Ureter (tissue), 1 donor: Measurements from ENCODE around the gene ARFRP1. TPM values are rescaled to one million over a fixed set of nuclear protein-coding genes. Genes with fewer than 3 reads are reported as not detected.

Experiments used
- DNase-seq: peaks from one replicate; pipeline ENCODE4 v3.0.0-alpha.2; 2020; ENCODE audit warnings: low spot score
- total RNA-seq: library from RNA; stranded (reverse); gene quantifications from one replicate; pipeline ENCODE4 v1.2.4, GENCODE V29; 2023
- donor health status: DM: yes; HTN: yes; CAD: no.

ARFRP1 gene
- total RNA-seq, 1 donor from 2014 or later: 69.8 TPM

GRCh38 chr20:63743210-63743970 is 35.6 kb upstream of the ARFRP1 start:
- DNase-seq: no peak

- no peak for DNase-seq
Measured at GRCh38 chr20:63742381-63743024, 34.7 kb upstream of the ARFRP1 start.

- DNase-seq: no peak
Measured at GRCh38 chr20:63741676-63742380, 34.1 kb upstream of the ARFRP1 start.

- DNase-seq: no peak
Measured at GRCh38 chr20:63741354-63741675, 33.5 kb upstream of the ARFRP1 start.

- DNase-seq: peak; percentile 97
Measured at GRCh38 chr20:63740627-63741353, 33.0 kb upstream of the ARFRP1 start.

GRCh38 chr20:63740070-63740626 is 32.4 kb upstream of the ARFRP1 start:
- DNase-seq: no peak

- DNase-seq: no peak
Measured at GRCh38 chr20:63739130-63740069, 31.6 kb upstream of the ARFRP1 start, which contains the start of gene SLC2A4RG. Gene SLC2A4RG, plus strand, starts transcription at chr20:63739776. Its CDS starts 137 bp downstream, at chr20:63739913.

- no peak for DNase-seq
Measured at GRCh38 chr20:63738687-63739129, 30.9 kb upstream of the ARFRP1 start.

- DNase-seq: no peak
Measured at GRCh38 chr20:63737945-63738686, 30.3 kb upstream of the ARFRP1 start.

GRCh38 chr20:63737695-63737944 is 29.8 kb upstream of the ARFRP1 start:
- no peak for DNase-seq

GRCh38 chr20:63736893-63737694 is 29.3 kb upstream of the ARFRP1 start:
- no peak for DNase-seq

- DNase-seq: no peak
Measured at GRCh38 chr20:63735859-63736718, 28.3 kb upstream of the ARFRP1 start, which contains the start of gene LIME1. Gene LIME1, plus strand, starts transcription at chr20:63736664. Its CDS starts 886 bp downstream, at chr20:63737550.

- no peak for DNase-seq
Measured at GRCh38 chr20:63734946-63735858, 27.4 kb upstream of the ARFRP1 start.

- no peak for DNase-seq
Measured at GRCh38 chr20:63734111-63734945, 26.6 kb upstream of the ARFRP1 start.

GRCh38 chr20:63733579-63734081 is 25.9 kb upstream of the ARFRP1 start:
- DNase-seq: no peak

GRCh38 chr20:63733117-63733516 is 25.3 kb upstream of the ARFRP1 start:
- no peak for DNase-seq
